IMR-90 (cell line): Measurements from ENCODE around the gene MGRN1.

ENCODE experiments used
- RFX5 ChIP-seq: IDR thresholded peaks from 2 replicates; pipeline ENCODE4 v1.8.0; 2012; ENCODE audit warnings: low read depth, mild to moderate bottlenecking, low read length, moderate library complexity
- TF ChIP-seq, protein P1 (sequence below): conservative IDR thresholded peaks from 2 replicates; pipeline ENCODE4 v1.5.1; 2012; ENCODE audit warnings: mild to moderate bottlenecking, low read depth, low read length, improper control_type of control experiment

DNA sequence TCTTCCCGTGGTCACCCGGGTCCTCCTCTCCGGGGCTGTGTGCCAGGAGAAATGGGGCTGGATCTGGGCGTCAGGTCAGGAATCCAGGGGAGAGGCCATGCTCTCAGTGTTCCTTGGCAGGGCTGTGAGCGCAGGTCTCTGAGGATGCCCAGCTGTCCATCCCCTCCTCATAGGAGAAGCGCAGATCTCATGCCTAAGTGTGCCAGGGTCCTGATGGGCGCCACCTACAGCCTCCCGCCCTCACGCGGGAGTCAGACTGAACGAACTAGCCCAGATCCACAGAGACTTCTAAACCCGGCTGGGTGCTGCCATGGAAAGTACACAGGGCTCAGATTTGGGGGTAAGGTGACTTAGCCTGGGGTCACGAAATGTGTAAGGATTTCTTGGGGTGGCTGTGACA lies 24.3 kb downstream of the MGRN1 start:
- no peak for TF ChIP-seq RFX5
- TF ChIP-seq, protein P1, sequence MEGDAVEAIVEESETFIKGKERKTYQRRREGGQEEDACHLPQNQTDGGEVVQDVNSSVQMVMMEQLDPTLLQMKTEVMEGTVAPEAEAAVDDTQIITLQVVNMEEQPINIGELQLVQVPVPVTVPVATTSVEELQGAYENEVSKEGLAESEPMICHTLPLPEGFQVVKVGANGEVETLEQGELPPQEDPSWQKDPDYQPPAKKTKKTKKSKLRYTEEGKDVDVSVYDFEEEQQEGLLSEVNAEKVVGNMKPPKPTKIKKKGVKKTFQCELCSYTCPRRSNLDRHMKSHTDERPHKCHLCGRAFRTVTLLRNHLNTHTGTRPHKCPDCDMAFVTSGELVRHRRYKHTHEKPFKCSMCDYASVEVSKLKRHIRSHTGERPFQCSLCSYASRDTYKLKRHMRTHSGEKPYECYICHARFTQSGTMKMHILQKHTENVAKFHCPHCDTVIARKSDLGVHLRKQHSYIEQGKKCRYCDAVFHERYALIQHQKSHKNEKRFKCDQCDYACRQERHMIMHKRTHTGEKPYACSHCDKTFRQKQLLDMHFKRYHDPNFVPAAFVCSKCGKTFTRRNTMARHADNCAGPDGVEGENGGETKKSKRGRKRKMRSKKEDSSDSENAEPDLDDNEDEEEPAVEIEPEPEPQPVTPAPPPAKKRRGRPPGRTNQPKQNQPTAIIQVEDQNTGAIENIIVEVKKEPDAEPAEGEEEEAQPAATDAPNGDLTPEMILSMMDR = no peak
